Common myeloid progenitor, CD34-positive (primary cell): Measurements from ENCODE around the gene ADAMTSL2.

ENCODE experiments used
- CTCF ChIA-PET: fragments of 350-600 bp; sonication (Branson Sonifier 250); formaldehyde crosslinking; loops from one replicate; lab custom pipeline; 2021; ENCODE audit warnings: antibody characterized with exemption; lab: Charles Lee
- POLR2A ChIA-PET: fragments of 350-600 bp; sonication (Branson Sonifier 250); formaldehyde crosslinking; loops from one replicate; lab custom pipeline; 2021; ENCODE audit warnings: antibody characterized with exemption; lab: Charles Lee
- DNase-seq, 3 donors: peaks; one replicate each; pipeline versions ENCODE4 v3.0.0 to v3.0.0-alpha.2; 2013
- H3K27ac ChIP-seq, 2 experiments: 1 replicate in 1 of 2; 2 replicates in 1 of 2; pipeline ENCODE4 v1.7.0; 2013; ENCODE audit warnings: inconsistent platforms in 2 of 2, low read length in 2 of 2, mild to moderate bottlenecking in 2 of 2, low read depth in 1 of 2, moderate library complexity in 1 of 2; ENCODE audit not compliant: severe bottlenecking in 2 of 2, insufficient read depth in 1 of 2, poor library complexity in 1 of 2
- H3K27me3 ChIP-seq, 5 experiments: replicated peaks in 2 of 5; 1 replicate in 3 of 5; 2 replicates in 2 of 5; pipeline versions ENCODE4 v1.6.1 to v1.7.0; 2013; ENCODE audit warnings: low read length in 4 of 5, mild to moderate bottlenecking in 2 of 5, moderate library complexity in 2 of 5, inconsistent platforms in 1 of 5; ENCODE audit not compliant: insufficient read depth in 5 of 5, control insufficient read depth in 4 of 5
- H3K36me3 ChIP-seq, 4 experiments: 1 replicate in 2 of 4; 2 replicates in 2 of 4; pipeline versions ENCODE4 v1.6.1 to v1.7.0; 2013; ENCODE audit warnings: low read length in 3 of 4, control low read depth in 1 of 4, mild to moderate bottlenecking in 1 of 4; ENCODE audit not compliant: control insufficient read depth in 4 of 4, insufficient read depth in 4 of 4
- H3K4me1 ChIP-seq, 4 experiments: 1 replicate in 3 of 4; 2 replicates in 1 of 4; pipeline versions ENCODE4 v1.6.1 to v1.7.1; 2013; ENCODE audit warnings: low read length in 3 of 4, mild to moderate bottlenecking in 3 of 4, control low read depth in 1 of 4, inconsistent platforms in 1 of 4, moderate library complexity in 1 of 4; ENCODE audit not compliant: control insufficient read depth in 4 of 4, insufficient read depth in 4 of 4; ENCODE audit errors: control extremely low read depth in 1 of 4
- H3K4me3 ChIP-seq, 7 experiments: 1 replicate in 4 of 7; 2 replicates in 3 of 7; pipeline versions ENCODE4 v1.5.1 to v1.7.0; 2013; ENCODE audit warnings: mild to moderate bottlenecking in 7 of 7, low read length in 6 of 7, moderate library complexity in 6 of 7, inconsistent platforms in 2 of 7, low read depth in 2 of 7, control low read depth in 1 of 7; ENCODE audit not compliant: insufficient read depth in 4 of 7, control insufficient read depth in 1 of 7; ENCODE audit errors: extremely low read depth in 1 of 7
- H3K9me3 ChIP-seq, 5 experiments: 1 replicate in 4 of 5; 2 replicates in 1 of 5; pipeline versions ENCODE4 v1.6.1 to v1.7.1; 2013; ENCODE audit warnings: low read length in 4 of 5, mild to moderate bottlenecking in 2 of 5, inconsistent platforms in 1 of 5, low read depth in 1 of 5, moderate library complexity in 1 of 5; ENCODE audit not compliant: control insufficient read depth in 4 of 5, insufficient read depth in 2 of 5; ENCODE audit errors: control extremely low read depth in 1 of 5
- WGBS: methylation state at CpG from one replicate; pipeline ENCODE4 v1.1.5; 2013; ENCODE audit not compliant: insufficient coverage; 5-methylcytosine and 5-hydroxymethylcytosine counted together

The ADAMTSL2 gene

DNA sequence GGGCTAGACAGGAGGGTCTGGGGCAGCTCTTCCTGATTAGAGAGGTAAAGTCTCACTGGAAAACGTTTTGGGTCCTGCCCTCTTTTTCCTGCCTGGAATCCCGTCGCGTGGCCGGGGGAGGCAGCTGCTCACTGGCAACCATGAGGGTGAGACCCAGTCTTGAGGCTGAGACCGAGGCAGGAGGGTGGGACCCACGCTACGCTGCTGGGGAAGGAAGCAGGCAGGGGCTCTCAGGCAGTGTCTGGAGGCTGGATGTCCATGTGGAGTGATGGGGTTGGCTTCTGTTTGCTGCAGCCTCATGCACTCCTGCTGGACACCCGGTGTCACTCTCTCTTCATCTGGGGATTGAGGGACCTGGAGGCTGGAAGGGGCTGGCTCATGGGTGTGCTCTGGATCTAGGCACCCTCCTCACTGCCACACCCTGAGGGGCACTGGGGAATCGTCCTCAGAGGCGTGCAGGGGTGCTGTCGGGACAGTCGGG, 44.3 kb upstream of the ADAMTSL2 start:
- CTCF ChIA-PET = interaction anchor here (0.6 to 1.5 kb wide), 5 partner anchors 9 to 303 kb away, joined by 3 read pairs; no protein-coding TSS in a partner anchor
- DNase-seq = no peak
- Histone ChIP-seq H3K36me3 (no peaks in the 10 kb centered on the region), H3K27ac (no peak overlapping the region), H3K9me3 (no peaks in the 10 kb centered on the region), H3K27me3 (no peaks in the 10 kb centered on the region), H3K4me3 (no peak overlapping the region), H3K4me1 (peaks cover 0 to 18% (median 15%) of the 10 kb centered on the region in 4 experiments)
- WGBS = 96% methylated on average over 10 of the region's 13 CpGs
- POLR2A ChIA-PET = no interaction called here

DNA sequence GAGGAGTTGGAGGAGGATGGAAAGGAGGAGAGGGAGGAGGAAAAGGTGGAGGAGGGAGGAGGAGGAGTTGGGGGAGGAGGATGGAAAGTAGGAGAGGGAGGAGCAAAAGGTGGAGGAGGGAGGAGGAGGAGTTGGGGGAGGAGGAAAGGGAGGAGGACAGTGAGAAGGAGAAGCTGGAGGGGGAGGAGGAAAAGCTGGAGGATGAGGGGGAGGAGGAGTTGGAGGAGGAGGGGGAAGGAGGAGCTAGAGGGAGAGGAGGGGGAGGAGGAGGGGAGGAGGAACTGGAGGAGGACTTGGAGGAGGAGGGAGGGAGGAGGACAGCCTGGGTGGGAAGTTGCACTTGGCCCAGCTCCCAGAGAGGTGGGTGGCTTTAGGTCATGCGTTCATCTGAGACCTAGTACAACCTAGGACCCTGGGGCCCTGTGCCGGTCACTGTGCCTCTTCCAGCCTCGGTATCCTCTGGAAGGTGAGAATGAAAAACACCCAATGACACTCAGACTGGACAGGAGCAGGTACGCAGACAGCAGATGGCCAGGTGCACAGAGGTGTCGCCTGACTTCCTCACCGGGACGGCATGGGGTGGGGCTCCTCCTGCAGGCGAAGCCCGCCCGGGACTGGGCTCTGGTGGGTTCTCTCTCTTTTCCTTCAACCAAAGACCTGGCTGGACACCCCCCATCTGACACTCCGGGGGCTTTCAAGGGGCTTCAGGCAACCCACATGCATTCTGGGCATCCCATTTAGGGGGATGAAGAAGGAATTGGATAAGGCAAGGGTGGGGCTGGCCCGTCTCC, 43.4 kb upstream of the ADAMTSL2 start:
- H3K4me3 ChIP-seq = no peak overlapping the region
- no peaks in the 10 kb centered on the region for H3K27me3 ChIP-seq
- 81% methylated on average over 8 of the region's 12 CpGs for WGBS
- no peaks in the 10 kb centered on the region for H3K36me3 ChIP-seq
- DNase-seq = no peak
- CTCF ChIA-PET = interaction anchor here (0.6 to 1.0 kb wide), 5 partner anchors 9 to 304 kb away, joined by 3 read pairs; no protein-coding TSS in a partner anchor
- peaks cover 0 to 13% (median 10%) of the 10 kb centered on the region in 4 experiments for H3K4me1 ChIP-seq
- POLR2A ChIA-PET = no interaction called here
- H3K9me3 ChIP-seq = no peaks in the 10 kb centered on the region
- no peak overlapping the region for H3K27ac ChIP-seq

GRCh38 chr9:133491656-133491925, 42.9 kb upstream of the ADAMTSL2 start:
- H3K27ac ChIP-seq = no peak overlapping the region
- no peaks in the 10 kb centered on the region for H3K27me3 ChIP-seq
- peaks cover 0 to 10% (median 8%) of the 10 kb centered on the region in 4 experiments for H3K4me1 ChIP-seq
- 100% methylated on average over 1 of the region's 8 CpGs for WGBS
- DNase-seq = no peak
- ChIA-PET POLR2A (no interaction called here), CTCF (interaction anchor here (0.8 kb wide), 1 partner anchor 93 kb away, joined by 3 read pairs; no protein-coding TSS in a partner anchor)
- H3K4me3 ChIP-seq = no peak overlapping the region
- H3K36me3 ChIP-seq = no peaks in the 10 kb centered on the region
- H3K9me3 ChIP-seq = no peaks in the 10 kb centered on the region

DNA sequence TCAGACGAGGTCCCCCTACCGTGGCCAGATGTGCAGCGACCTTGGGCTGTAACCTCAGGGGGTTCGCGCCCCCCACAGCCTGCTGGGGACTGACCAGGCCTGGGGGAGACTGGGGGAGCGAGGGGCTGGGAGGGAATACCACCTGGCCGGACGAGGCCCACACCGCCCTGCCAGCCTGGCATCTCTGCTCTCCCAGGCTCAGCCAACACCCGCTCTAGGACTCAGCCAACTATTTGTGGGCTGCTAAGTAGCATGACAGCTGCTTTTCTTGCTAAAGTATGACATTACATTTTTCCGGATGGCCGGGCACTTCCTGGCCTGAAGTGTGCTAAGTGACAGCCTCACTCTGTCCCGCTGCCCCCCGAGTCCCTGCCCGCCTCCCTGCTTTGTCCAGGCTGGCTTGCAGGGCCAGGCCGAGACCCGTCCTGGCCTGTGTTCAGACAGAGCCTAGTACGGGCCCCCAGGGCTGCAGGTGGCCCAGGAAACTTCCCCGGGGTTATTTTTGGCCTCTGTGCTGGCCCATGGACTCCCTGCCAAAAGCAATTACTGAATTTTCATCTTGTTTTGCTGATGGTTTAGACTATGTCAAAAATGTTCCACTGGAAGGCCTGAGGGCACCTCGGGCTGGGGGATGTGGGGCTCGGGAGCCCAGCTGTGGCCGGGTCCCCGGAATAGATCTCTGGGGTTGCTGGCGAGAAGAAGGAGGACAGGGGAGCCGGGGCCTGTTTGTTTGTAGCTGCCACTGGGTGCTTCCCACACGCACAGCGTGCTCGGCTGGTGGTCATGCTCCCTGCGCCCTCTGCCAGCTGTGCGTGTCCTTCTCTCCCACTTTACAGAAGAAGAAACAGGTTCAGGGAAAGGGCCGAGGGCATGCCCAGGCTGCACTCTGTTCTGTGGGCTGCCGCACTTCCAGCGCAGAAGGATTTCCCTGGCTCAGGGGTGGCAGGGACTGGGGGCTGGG, 42.2 kb upstream of the ADAMTSL2 start:
- ChIA-PET POLR2A (no interaction called here), CTCF (interaction anchor here (0.8 kb wide), 1 partner anchor 94 kb away, joined by 3 read pairs; no protein-coding TSS in a partner anchor)
- Histone ChIP-seq H3K9me3 (no peaks in the 10 kb centered on the region), H3K4me1 (peaks cover 0 to 10% (median 8%) of the 10 kb centered on the region in 4 experiments), H3K27ac (no peak overlapping the region), H3K27me3 (no peaks in the 10 kb centered on the region), H3K4me3 (no peak overlapping the region), H3K36me3 (no peaks in the 10 kb centered on the region)
- no peak for DNase-seq
- WGBS = 93% methylated on average over 30 of the region's 33 CpGs

- H3K9me3 ChIP-seq = no peaks in the 10 kb centered on the region
- no peak for DNase-seq
- 86% methylated on average over 11 of the region's 11 CpGs for WGBS
- H3K27me3 ChIP-seq = no peaks in the 10 kb centered on the region
- ChIA-PET POLR2A (no interaction called here), CTCF (interaction anchor here (1.0 kb wide), 1 partner anchor 12 kb away, joined by 3 read pairs; no protein-coding TSS in a partner anchor)
- H3K4me1 ChIP-seq = peaks cover 0 to 3% (median 0%) of the 10 kb centered on the region in 4 experiments
- H3K36me3 ChIP-seq = no peaks in the 10 kb centered on the region
- no peak overlapping the region for H3K4me3 ChIP-seq
- no peak overlapping the region for H3K27ac ChIP-seq
Observed at GRCh38 chr9:133493428-133493827, 41.1 kb upstream of the ADAMTSL2 start.

DNA sequence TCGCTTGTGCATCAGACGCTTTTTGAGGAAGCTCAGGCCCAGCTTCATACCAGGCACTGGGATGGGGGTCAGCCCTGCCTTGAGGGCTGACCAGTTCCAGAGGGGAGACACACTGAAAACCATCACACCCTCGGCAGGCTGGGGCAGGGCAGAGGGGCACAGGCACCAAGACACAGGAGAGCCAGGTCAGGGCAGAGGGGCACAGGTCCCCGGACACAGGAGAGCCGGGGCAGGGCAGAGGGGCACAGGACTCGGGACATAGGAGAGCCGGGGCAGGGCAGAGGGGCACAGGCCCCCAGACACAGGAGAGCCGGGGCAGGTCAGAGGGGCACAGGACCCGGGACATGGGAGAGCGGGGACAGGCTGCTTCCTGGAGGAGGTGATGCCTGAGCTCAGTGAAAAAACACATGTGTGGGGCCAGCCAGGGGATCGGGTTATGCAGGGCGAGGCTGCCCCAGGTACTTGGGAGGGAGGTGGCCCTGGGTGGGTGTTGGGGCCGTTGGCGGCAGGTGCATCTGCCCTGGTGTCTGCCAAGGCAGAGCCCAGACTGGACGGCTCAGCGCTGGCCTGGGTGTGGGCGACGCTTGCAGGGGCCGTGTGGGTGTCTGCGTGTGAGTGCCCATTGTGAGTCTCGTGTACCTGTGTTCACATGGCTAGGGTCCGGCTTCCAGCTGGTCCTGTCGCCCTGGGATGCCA, 40.5 kb upstream of the ADAMTSL2 start:
- no peaks in the 10 kb centered on the region for H3K36me3 ChIP-seq
- no peaks in the 10 kb centered on the region for H3K9me3 ChIP-seq
- H3K27ac ChIP-seq = no peak overlapping the region
- POLR2A ChIA-PET = no interaction called here
- no peak for DNase-seq
- 93% methylated on average over 23 of the region's 23 CpGs for WGBS
- no peak overlapping the region for H3K4me3 ChIP-seq
- H3K27me3 ChIP-seq = no peaks in the 10 kb centered on the region
- CTCF ChIA-PET = interaction anchor here (1.0 to 2.3 kb wide), 3 partner anchors 12 to 90 kb away, joined by 3 to 9 read pairs (median 4); no protein-coding TSS in a partner anchor
- H3K4me1 ChIP-seq = peaks cover 0 to 3% (median 0%) of the 10 kb centered on the region in 4 experiments
